Activated naive CD4-positive, alpha-beta T cell treated with anti-CD3 and anti-CD28 coated beads, Interleukin-2, amount 50 U/mL, for 24 hours (primary cell): Measurements from ENCODE around the gene POMP.

Source experiments
- H3K27ac Mint-ChIP-seq: one replicate; pipeline ENCODE4 v1.8.0; 2021; ENCODE audit warnings: mild to moderate bottlenecking, mixed read lengths
- H3K27me3 Mint-ChIP-seq: one replicate; pipeline ENCODE4 v1.8.0; 2021; ENCODE audit warnings: mixed read lengths
- H3K36me3 Mint-ChIP-seq: one replicate; pipeline ENCODE4 v1.8.0; 2021; ENCODE audit warnings: mixed read lengths
- H3K4me1 Mint-ChIP-seq: one replicate; pipeline ENCODE4 v1.8.0; 2021; ENCODE audit warnings: mixed read lengths
- H3K4me3 Mint-ChIP-seq: one replicate; pipeline ENCODE4 v1.8.0; 2021; ENCODE audit warnings: mild to moderate bottlenecking, mixed read lengths
- H3K9me3 Mint-ChIP-seq: one replicate; pipeline ENCODE4 v1.8.0; 2021; ENCODE audit warnings: mixed read lengths

POMP gene, protein sequence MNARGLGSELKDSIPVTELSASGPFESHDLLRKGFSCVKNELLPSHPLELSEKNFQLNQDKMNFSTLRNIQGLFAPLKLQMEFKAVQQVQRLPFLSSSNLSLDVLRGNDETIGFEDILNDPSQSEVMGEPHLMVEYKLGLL

DNA sequence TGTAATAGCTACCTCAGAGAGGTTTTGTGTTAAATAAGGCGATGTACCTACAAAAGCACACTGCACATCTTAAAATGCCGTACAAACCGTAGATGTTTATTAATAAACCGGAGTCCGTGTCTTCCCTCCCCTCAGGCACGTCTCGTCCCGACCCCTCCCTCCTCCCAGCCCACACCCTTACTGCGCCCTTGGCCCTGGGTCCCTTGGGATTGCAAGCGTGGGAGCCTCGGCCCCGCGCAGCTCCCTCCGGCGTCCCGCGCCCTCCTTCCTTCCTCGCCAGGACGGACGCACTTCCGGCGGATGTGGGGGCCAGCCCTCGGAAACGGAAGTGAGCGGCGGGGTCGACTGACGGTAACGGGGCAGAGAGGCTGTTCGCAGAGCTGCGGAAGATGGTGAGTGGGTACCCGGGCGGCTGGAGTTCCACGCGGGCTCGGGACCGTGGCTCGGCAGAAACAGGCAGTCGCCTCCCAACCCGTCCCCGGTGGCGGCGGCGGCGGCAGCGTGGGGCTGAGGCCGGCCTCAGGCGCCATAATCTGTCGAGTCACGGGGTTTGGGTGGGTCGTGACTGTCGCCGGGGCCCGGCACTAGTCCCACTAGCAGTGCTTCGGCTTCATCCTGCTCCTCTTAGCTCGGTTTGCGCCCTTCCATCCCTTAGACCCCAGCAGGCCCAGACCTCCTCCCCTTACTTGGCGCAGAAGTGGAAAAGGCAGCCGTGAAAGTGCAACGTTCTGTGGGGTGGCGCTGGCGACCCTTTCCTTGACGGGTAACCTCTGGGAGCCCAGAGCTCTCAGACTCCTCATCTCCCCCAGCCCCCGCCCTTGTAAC is at the start of gene POMP:
Gene POMP, plus strand, starts transcription at position 335 of the 825 bp plus-strand sequence. Its CDS starts 55 bp downstream, at position 390.
- Mint-ChIP-seq H3K4me3 (peak within 1 kb of the TSS; percentile 90), H3K36me3 (peaks cover 18% of the 10 kb centered on the region), H3K27ac (peak within 1 kb of the TSS; percentile 99), H3K9me3 (no peaks in the 10 kb centered on the region), H3K27me3 (no peaks in the 10 kb centered on the region), H3K4me1 (peaks cover 70% of the 10 kb centered on the region)

DNA sequence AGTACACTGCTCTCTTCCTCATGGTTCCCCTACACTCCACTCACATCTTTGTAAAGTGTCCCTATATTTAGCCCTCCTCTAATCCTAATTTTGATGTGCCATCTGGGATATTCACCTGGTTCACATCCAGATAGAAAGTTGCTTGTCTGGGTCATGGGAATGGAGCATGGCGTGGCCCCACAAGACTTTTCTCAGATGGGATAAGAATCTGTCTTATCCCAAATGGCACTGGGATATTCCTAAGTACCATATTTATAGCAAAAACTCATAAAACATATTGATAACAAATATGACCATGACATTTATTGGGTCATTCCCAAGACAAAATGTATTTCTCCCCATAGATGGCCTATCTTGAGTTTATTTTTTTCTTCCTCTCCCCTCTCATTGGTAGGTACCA is 49.5 kb upstream of the POMP start:
- H3K36me3 Mint-ChIP-seq = no peaks in the 10 kb centered on the region
- no peaks in the 10 kb centered on the region for H3K9me3 Mint-ChIP-seq
- H3K4me1 Mint-ChIP-seq = peaks cover 18% of the 10 kb centered on the region
- no peak overlapping the region for H3K27ac Mint-ChIP-seq
- H3K4me3 Mint-ChIP-seq = no peak overlapping the region
- no peaks in the 10 kb centered on the region for H3K27me3 Mint-ChIP-seq

DNA sequence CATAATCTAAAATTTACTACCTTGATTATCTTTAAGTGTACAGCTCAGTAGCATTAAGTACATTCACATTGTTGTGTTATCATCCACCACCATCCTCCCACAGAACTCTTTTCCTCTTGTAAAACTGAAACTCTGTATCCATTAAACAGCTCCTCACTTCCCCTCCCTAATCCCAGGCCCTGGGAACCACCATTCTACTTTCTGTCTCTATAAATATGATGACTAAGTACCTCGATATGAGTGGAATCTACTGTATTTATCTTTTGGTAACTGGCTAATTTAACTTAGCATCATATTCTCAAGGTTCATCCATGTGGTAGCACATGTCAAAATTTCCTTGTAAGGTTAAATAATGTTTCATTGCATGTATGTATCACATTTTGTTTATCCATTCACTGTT is 49.0 kb upstream of the POMP start:
- H3K36me3 Mint-ChIP-seq = no peaks in the 10 kb centered on the region

DNA sequence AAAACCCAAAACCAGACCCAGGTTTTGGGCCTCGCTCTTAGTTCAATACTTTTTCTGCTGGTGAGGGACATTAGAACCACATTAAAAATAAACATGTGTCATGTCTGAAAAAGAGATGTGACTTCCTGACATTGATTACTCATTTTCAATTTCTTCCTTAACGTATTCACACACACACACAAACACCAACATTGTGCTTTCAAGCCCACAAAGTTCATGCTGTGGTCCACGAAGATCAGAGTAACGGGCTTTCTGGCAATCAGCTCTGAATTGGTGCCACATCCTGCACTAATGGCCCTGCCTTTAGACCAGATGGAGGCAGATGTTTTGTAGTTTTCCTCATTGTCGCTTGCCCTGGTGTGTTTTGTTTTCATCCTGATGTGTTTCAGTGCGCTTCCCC is 47.9 kb upstream of the POMP start:
- Mint-ChIP-seq H3K4me1 (peaks cover 18% of the 10 kb centered on the region), H3K36me3 (no peaks in the 10 kb centered on the region), H3K4me3 (no peak overlapping the region)

More for the DNA sequence above, 49.0 kb upstream of the POMP start:
- Mint-ChIP-seq H3K27me3 (no peaks in the 10 kb centered on the region), H3K27ac (no peak overlapping the region), H3K9me3 (no peaks in the 10 kb centered on the region), H3K4me1 (peaks cover 18% of the 10 kb centered on the region), H3K4me3 (no peak overlapping the region)

DNA sequence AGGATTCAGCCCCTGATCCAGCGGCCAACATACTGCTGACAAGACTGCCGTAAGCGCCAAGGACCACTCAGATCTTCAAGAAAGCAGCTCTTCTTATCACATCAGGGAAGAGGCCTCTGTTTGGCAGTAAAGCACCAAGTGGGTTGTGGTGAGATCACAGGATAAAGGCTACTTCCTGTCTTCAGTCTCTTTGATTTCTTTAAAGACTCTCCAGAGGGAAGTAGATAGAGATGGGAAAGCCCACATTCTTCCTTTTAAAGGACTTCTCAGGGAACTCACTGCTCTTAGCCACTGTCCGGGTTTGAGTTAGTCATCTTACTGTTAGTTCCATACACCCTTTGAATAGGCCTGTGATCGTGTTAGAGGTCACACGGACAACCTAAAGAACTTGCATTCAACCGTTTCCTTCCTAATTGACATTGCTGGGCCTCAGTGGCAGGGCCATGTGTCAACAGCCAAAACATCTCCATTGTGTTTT is 47.2 kb upstream of the POMP start:
- Mint-ChIP-seq H3K27me3 (no peaks in the 10 kb centered on the region), H3K4me3 (no peak overlapping the region), H3K9me3 (no peaks in the 10 kb centered on the region), H3K27ac (no peak overlapping the region), H3K36me3 (no peaks in the 10 kb centered on the region), H3K4me1 (peaks cover 18% of the 10 kb centered on the region)

More for the DNA sequence above, 47.9 kb upstream of the POMP start:
- H3K27ac Mint-ChIP-seq = no peak overlapping the region
- H3K27me3 Mint-ChIP-seq = no peaks in the 10 kb centered on the region
- H3K9me3 Mint-ChIP-seq = no peaks in the 10 kb centered on the region

DNA sequence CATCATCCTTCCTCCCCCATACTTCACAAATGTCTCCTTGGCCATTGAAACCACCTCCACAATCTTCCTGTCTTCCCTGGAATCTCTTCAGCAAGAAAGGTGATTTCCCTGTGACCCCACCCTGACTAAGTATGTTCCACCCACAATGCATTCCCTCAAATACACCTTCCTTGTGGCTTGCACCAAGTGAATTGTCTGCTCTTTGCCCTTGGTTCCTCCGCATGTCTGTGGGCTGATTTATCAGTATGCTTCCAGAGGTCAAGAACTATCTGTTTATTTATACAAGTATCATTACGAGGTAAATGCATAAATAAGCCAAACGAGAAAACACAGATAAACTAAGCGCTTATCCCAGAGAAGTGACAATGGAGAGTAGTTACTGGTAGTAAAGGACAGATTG is 45.4 kb upstream of the POMP start:
- H3K36me3 Mint-ChIP-seq = no peaks in the 10 kb centered on the region
- no peaks in the 10 kb centered on the region for H3K27me3 Mint-ChIP-seq
- H3K4me1 Mint-ChIP-seq = peaks cover 18% of the 10 kb centered on the region
- no peaks in the 10 kb centered on the region for H3K9me3 Mint-ChIP-seq
- H3K27ac Mint-ChIP-seq = no peak overlapping the region
- no peak overlapping the region for H3K4me3 Mint-ChIP-seq

DNA sequence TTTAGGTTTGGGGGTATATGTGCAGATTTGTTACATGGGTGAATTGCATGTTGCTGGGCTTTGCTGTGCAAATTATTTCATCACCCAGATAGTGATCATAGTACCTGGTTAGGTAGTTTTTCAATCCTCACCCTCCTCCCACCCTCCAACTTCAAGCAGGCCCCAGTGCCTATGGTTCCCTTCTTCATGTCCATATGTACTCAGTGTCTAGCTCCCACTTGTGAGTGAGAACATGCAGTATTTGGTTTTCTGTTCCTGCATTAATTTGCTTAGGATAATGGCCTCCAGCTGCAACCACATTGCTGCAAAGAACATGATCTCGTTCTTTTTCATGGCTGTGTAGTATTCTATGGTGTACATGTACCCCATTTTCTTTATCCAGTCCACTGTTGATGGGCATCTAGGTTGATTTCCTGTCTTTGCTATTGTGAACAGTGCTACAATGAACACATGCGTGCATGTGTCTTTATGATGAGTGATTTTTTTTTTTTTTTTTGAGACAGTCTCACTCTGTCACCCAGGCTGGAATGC is 42.9 kb upstream of the POMP start:
- no peak overlapping the region for H3K4me3 Mint-ChIP-seq

DNA sequence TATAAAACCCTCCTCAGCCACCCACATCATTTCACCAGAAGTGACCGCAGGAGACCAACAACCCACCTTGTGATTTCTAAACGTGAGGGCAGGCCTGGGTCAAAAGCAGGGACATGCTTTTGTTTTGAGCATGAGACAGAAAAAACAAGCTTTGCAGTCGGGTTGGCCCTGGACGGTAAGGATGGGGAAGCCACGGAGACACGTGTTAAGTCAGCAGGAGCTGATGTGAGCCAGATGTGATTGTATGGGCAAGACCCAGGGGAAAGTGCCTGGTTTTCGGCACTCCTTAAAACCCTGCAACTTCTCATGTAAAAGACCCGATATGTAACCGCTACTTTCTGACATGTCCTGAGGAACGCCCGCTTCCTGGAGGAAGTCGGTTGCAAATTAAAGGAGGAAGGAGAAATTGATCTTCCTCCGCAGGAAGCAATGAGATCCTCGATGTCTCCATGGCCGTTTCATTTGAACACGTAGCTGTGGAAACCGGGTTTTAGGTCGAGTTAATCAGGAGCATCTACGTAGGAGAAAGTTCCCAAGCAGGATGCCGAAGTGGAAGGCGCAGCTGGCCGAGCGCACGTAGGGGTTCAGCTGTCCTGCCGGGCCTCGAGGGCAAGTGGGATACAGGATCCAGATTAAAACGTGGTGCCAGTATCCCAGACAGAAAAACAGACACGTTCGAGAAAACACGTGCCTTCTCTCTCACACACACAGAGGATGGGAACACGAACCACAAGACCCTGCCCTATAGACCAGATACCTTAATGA is 40.5 kb upstream of the POMP start:
- H3K4me1 Mint-ChIP-seq = no peaks in the 10 kb centered on the region
- H3K4me3 Mint-ChIP-seq = no peak overlapping the region
- no peaks in the 10 kb centered on the region for H3K27me3 Mint-ChIP-seq
- H3K27ac Mint-ChIP-seq = no peak overlapping the region
- no peaks in the 10 kb centered on the region for H3K36me3 Mint-ChIP-seq
- no peaks in the 10 kb centered on the region for H3K9me3 Mint-ChIP-seq

More for the DNA sequence above, 42.9 kb upstream of the POMP start:
- H3K36me3 Mint-ChIP-seq = no peaks in the 10 kb centered on the region
- no peak overlapping the region for H3K27ac Mint-ChIP-seq
- no peaks in the 10 kb centered on the region for H3K9me3 Mint-ChIP-seq
- H3K4me1 Mint-ChIP-seq = peaks cover 13% of the 10 kb centered on the region
- no peaks in the 10 kb centered on the region for H3K27me3 Mint-ChIP-seq

DNA sequence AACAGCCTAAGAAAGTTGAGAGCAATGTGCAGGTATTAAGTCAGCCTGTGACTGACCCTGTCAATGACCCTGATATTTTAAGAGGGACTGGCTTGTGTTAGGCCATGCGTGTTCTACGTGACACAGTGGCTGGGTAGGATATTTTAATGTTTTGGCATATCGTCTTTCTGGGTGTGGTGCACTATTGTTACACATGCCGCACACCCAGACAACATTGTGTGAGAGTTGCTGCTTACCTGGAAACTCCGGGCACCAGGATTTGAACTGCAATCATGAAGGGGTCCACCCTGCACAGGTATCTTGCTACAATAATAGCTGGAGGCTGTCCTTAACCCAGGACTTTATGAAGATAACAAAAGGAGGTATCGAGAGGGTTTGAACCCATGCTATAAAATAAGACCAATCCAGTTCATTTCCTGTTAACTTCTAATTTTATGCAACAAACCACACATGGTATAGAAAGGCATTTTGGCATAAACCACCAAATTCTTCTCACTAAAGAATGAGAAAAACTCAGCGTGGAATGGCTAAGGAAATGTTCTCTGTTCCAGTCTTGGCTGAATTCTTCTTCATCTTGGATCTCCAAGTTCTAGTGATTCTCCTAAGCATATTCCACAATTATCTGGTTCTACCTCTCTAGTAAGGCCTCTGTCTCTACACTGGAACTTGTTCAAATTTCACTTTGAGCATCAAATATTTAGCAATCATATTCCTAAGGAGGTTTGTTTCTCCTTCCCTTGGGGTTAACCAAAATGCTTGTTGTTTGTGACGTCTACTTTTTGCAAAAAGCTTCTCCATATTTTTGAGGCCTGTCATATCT is 38.7 kb upstream of the POMP start:
- Mint-ChIP-seq H3K4me1 (peaks cover 4% of the 10 kb centered on the region), H3K9me3 (no peaks in the 10 kb centered on the region), H3K4me3 (no peak overlapping the region), H3K27me3 (no peaks in the 10 kb centered on the region), H3K36me3 (no peaks in the 10 kb centered on the region), H3K27ac (no peak overlapping the region)

DNA sequence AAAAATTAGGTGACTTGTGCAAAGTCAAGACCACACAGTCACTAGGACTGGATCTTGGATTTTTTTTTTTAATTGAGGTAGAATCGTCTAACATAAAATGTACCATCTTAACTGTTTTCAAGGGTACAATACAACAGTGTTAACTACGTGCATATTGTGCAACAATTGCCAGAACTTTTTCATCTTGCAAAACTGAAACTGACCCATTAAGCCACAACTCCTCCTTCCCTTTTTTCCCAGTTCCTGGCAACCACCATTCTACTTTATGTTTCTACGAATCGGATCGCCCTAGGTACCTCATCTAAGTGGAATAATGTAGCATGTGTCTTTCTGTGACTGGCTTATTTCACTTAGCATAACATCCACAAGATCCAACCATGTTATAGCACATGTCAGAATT is 37.5 kb upstream of the POMP start:
- no peaks in the 10 kb centered on the region for H3K27me3 Mint-ChIP-seq
- no peaks in the 10 kb centered on the region for H3K36me3 Mint-ChIP-seq
- no peak overlapping the region for H3K27ac Mint-ChIP-seq
- H3K4me1 Mint-ChIP-seq = peaks cover 4% of the 10 kb centered on the region
- H3K4me3 Mint-ChIP-seq = no peak overlapping the region
- no peaks in the 10 kb centered on the region for H3K9me3 Mint-ChIP-seq

DNA sequence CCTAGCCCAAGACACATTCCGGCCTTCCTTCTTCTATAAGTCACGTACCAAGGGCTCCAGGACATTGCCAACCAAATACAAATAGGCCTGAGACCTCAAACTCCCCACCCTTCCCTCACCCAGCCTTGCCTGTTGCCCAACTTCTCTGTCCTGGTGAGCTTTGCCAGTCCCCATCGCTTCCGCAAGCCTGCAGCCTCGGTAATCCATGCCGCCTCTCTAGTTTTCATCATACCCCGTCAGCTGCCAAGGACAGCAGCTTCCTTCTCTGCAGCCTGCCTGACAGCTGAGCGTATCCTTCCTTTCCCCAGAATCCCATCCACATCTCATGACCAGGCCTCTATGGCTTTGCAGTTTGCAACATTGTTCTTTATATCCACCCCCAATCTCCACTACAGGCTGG is 36.6 kb upstream of the POMP start:
- Mint-ChIP-seq H3K4me3 (no peak overlapping the region), H3K27ac (no peak overlapping the region), H3K4me1 (peaks cover 4% of the 10 kb centered on the region), H3K27me3 (no peaks in the 10 kb centered on the region), H3K9me3 (no peaks in the 10 kb centered on the region), H3K36me3 (no peaks in the 10 kb centered on the region)

DNA sequence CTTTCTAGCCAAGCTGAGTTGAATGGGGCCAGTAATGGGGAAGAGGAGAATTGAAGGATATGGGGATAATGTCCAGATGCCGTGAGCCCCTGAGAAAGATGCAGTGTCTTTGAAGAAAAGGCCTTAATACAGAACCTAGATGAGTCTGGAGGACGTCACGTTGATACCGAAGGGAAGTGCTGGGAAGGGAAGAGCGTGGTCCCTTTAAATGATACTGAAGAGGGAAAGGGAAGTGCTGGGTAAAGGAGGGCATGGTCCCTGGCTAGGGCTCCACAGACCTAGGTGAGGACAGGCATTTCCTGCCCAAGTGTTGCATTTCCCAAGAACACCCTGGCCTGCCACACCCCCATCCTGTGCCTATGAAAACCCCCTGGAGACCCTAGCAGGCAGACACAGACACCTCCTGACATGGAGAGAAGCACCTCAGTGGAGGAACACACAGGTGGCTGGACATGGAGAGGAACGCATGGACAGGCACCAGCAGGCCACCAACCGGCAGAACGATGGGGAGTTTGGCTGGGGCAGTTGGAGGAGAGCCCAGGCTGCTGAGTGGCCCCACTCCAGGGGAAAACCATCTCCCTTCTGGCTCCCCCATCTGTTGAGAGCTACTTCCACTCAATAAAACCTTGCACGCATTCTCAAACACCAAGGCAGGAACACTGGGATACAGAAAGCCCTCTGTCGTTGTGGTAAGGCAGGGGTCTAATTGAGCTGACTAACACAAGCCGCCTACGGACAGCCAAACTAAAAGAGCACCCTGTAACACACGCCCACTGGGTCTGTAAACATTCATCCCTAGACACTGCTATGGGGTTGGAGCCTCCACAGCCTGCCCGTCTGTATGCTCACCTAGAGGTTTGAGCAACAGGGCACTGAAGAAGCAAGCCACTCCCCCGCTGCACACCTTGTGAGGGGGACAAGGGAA is 34.9 kb upstream of the POMP start:
- no peak overlapping the region for H3K27ac Mint-ChIP-seq
- no peak overlapping the region for H3K4me3 Mint-ChIP-seq
- H3K4me1 Mint-ChIP-seq = peaks cover 4% of the 10 kb centered on the region
- no peaks in the 10 kb centered on the region for H3K36me3 Mint-ChIP-seq
- no peaks in the 10 kb centered on the region for H3K9me3 Mint-ChIP-seq
- no peaks in the 10 kb centered on the region for H3K27me3 Mint-ChIP-seq

DNA sequence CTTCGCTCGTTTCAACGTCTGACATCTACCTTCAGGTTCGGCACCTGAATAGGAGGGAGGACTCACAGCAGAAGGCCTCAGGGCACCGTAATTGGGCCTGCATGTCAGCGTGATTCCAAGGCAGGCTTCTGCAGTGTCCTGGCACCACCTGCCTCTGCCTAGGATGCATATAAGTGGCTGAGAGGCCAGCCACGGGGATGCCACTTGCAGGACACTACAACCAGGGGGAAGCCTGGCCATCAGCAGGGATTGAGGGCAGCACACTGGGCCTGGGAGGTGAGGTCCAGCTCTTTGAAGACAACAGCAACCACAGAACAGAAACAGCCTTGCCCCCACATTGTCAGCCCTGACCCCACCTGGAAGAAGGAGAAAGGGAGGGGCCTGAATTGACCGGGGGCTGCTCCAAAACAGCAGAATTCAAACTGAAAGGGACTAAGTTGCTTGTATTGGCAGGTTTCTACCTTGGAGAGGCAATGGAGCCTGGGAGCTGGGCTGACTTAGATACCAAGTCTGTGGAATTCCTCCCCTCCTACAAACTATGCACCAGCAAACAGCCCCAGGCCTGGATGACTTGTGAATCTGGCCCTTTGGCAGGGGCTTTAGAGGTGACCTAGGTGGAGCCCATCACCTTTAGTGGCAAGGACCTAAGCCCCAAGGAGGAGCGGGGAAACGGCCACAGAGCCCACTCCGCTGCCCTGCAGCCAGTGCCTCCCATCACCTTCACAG is 34.1 kb upstream of the POMP start:
- no peak overlapping the region for H3K27ac Mint-ChIP-seq
- H3K36me3 Mint-ChIP-seq = no peaks in the 10 kb centered on the region
- no peak overlapping the region for H3K4me3 Mint-ChIP-seq

DNA sequence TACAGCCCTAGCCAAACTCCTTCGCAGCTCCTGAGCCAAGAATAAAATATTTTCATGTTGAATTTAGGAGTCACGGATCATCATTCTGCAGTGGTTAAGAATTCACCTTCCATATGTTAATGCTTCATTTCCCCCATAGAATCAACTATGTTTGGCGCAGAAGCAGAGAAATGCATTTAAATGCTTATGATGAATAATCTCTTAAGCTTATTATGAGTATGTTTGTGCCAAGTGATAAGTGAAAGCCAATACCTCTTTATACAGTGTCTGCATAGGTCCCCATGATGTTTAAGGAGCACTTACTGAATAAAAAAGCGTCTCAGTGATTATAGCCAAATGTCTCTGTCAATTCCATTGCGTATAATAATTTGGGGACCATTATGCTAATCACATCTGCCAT is 32.7 kb upstream of the POMP start:
- Mint-ChIP-seq H3K4me1 (peaks cover 4% of the 10 kb centered on the region), H3K36me3 (no peaks in the 10 kb centered on the region)

More for the DNA sequence above, 34.1 kb upstream of the POMP start:
- Mint-ChIP-seq H3K27me3 (no peaks in the 10 kb centered on the region), H3K9me3 (no peaks in the 10 kb centered on the region), H3K4me1 (peaks cover 4% of the 10 kb centered on the region)

More for the DNA sequence above, 32.7 kb upstream of the POMP start:
- peaks cover 2% of the 10 kb centered on the region for H3K27me3 Mint-ChIP-seq
- no peaks in the 10 kb centered on the region for H3K9me3 Mint-ChIP-seq
- H3K27ac Mint-ChIP-seq = no peak overlapping the region
- no peak overlapping the region for H3K4me3 Mint-ChIP-seq
